GM21717 (cell line): ENCODE measurements around the gene REM1.

ENCODE experiments used
- ATAC-seq: cut with Tn5 transposase; IDR thresholded peaks from one replicate; pipeline ENCODE4 v1.9.1; 2021; ENCODE audit warnings: mild to moderate bottlenecking, moderate library complexity; ENCODE audit not compliant: unreplicated experiment

Gene REM1

GRCh38 chr20:31522731-31523130 lies 47.6 kb downstream of the REM1 start:
- ATAC-seq, result no peak

- no peak for ATAC-seq
These were observed 48.5 kb downstream of the REM1 start for GRCh38 chr20:31523361-31524283.

- ATAC-seq, result no peak
These were observed 52.2 kb downstream of the REM1 start for GRCh38 chr20:31527266-31527665.
